ENCODE measurements around the gene ZNF157.

The ZNF157 gene

DNA sequence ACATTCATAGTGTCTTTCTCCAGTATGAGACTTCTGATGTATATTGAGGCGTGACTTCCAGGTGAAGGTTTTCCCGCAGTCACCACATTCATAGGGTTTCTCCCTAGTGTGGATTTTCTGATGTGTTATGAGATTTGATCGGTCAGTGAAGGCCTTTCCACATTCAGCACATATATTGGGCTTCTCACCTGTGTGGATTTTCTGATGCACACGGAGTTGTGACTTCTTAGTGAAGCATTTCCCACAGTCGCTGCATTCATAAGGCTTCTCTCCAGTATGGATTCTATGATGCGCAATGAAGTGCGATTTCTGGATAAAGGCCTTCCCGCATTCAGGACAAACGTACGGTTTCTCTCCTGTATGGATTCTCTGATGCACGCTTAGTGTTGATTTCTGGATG, 77.2 kb downstream of the ZNF157 start:
- DNase-seq, result no peak

DNA sequence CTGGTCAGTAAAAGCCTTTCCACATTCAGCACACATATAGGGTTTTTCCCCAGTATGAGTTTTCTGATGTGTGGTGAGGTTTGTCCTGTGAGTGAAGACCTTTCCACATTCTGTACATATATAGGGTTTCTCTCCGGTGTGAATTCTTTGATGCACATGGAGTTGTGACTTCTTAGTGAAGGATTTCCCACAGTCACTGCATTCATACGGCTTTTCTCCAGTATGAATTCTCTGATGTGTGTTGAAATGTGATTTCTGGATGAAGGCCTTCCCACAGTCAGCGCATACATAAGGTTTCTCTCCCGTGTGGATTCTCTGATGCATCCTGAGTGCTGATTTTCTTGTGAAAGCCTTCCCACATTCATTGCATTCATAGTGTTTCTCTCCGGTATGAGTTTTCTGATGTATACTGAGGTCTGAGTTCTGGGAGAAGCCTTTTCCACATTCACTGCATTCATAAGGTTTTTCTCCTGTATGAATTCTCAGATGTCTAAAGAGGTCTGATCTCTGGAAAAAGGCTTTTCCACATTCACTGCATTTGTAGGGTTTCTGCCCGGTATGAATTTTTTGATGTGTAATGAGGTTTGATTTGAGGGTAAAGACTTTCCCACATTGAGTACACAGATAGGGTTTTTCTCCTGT, 77.9 kb downstream of the ZNF157 start:
- no peak for DNase-seq

DNA sequence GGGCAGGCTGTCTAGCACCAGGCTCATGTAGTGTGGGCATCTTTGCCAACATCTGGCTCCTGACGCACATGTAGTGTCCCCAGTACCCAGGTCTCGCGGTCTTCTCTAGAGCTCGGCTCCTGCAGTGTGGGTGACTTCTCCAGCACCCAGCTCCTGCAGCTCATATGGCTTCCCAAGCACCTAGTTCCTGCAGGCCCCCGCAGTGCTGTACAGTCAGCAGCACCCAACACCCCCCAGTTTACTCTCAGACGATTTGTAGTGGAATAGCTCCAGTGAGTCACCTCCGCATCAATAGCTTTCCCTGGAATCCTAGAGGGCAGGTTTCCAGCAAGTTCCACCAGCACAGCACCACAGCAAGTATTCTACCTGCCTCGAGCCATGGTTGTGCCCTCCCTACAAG, 81.7 kb downstream of the ZNF157 start:
- DNase-seq, result no peak

DNA sequence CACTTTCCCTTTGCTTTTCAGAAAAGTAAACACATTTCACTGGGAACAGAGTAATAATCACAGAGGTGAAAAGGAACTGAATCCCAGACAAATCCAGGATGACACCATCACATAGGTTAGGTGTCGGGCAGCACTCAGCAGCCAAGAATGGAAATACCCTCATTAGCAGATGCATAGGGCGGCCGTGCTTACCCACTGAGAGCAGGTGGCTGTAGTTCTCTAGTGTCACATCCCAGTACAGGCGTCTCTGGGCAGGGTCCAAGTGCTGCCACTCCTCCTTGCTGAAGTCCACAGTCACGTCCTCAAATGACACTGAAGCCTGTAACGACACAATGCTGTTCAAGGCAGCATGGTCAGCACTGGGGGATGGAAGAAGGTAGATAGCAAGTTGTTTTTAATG, 85.7 kb downstream of the ZNF157 start:
- DNase-seq, result no peak

DNA sequence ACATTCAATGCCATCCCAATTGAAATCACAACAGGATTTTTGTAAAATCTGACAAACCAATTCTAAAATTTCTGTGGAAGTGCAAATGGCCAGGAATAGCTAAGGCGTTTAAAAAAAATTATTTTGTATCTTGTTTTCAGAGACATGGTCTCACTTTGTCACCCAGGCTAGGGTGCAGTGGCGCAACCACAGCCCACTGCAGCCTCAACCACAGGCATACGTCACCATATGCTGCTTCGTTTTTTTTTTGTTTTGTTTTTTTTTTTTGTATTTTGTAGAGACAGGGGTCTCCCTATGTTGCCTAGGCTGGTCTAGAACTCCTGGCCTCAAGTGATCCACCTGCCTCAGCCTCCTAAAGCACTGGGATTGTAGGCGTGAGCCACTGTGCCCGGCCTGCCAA, 88.2 kb downstream of the ZNF157 start:
- DNase-seq, result no peak

DNA sequence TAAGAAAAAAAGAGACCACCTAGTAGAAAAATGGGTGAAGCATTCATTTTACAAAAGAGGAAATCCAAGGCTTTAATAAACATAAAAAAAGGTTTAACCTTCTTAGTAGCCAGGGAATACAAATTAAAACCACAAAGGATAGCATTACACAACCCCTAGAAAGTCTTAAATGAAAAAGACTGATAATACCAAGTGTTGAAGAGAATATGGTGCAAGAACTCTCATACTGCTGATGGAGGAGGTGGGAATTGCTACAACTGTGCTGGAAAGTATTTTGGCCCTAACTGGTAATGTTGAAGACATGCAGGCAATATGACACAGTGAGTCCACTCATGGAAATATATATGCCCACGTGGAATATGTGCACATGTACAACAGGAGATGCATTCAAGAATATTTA, 90.2 kb downstream of the ZNF157 start:
- no peak for DNase-seq

Data from CD4-positive, alpha-beta T cell treated with Interleukin-17A for 4 hours (primary cell).